Fibroblast of gingiva (primary cell): ENCODE measurements around the gene PPP1CC.
"Not testable (repeated sequence)": the region's sequence is repeated elsewhere in the genome, so short reads cannot be mapped to it uniquely, and the experiment has no call there.

ENCODE experiments used
- DNase-seq: peaks from one replicate; pipeline ENCODE4 v3.0.0-alpha.2; 2011; ENCODE audit warnings: low read depth

PPP1CC gene

GRCh38 chr12:110725267-110725666 is 17.4 kb downstream of the PPP1CC start:
- no peak for DNase-seq

- DNase-seq = not testable (repeated sequence)
These were observed 19.8 kb downstream of the PPP1CC start for GRCh38 chr12:110722892-110723291.

GRCh38 chr12:110721570-110721969 is 21.1 kb downstream of the PPP1CC start:
- no peak for DNase-seq

- no peak for DNase-seq
These were observed 22.2 kb downstream of the PPP1CC start for GRCh38 chr12:110720516-110720915.

- DNase-seq = no peak
These were observed 24.3 kb downstream of the PPP1CC start for GRCh38 chr12:110718222-110718908.

GRCh38 chr12:110717037-110717436 is 25.7 kb downstream of the PPP1CC start:
- DNase-seq = no peak

GRCh38 chr12:110708917-110709316 is 33.8 kb downstream of the PPP1CC start:
- no peak for DNase-seq

- DNase-seq = no peak
These were observed 37.4 kb downstream of the PPP1CC start for GRCh38 chr12:110705309-110705708.

- no peak for DNase-seq
These were observed 37.9 kb downstream of the PPP1CC start for GRCh38 chr12:110704750-110705149.

GRCh38 chr12:110704231-110704630 is 38.5 kb downstream of the PPP1CC start:
- no peak for DNase-seq

GRCh38 chr12:110702081-110702480 is 40.6 kb downstream of the PPP1CC start:
- no peak for DNase-seq

- DNase-seq = no peak
These were observed 42.9 kb downstream of the PPP1CC start for GRCh38 chr12:110699591-110700445.

- DNase-seq = peak; percentile 55
These were observed 44.4 kb downstream of the PPP1CC start for GRCh38 chr12:110698171-110698902.

GRCh38 chr12:110697236-110697635 is 45.5 kb downstream of the PPP1CC start:
- no peak for DNase-seq

GRCh38 chr12:110696283-110696682 is 46.4 kb downstream of the PPP1CC start:
- no peak for DNase-seq

GRCh38 chr12:110694330-110694901 is 48.3 kb downstream of the PPP1CC start:
- DNase-seq = no peak

- DNase-seq = no peak
These were observed 49.0 kb downstream of the PPP1CC start for GRCh38 chr12:110693731-110694130.

- DNase-seq = no peak
These were observed 52.6 kb downstream of the PPP1CC start for GRCh38 chr12:110690127-110690430.

GRCh38 chr12:110689281-110690126 is 53.2 kb downstream of the PPP1CC start:
- no peak for DNase-seq

GRCh38 chr12:110688446-110689280 is 54.0 kb downstream of the PPP1CC start, which contains the start of gene HVCN1:
Gene HVCN1 (minus strand): TSS chr12:110689115. CDS start chr12:110683245, 5,870 bp downstream.
- DNase-seq = no peak
